ENCODE data around the gene SYNE2.

DNA sequence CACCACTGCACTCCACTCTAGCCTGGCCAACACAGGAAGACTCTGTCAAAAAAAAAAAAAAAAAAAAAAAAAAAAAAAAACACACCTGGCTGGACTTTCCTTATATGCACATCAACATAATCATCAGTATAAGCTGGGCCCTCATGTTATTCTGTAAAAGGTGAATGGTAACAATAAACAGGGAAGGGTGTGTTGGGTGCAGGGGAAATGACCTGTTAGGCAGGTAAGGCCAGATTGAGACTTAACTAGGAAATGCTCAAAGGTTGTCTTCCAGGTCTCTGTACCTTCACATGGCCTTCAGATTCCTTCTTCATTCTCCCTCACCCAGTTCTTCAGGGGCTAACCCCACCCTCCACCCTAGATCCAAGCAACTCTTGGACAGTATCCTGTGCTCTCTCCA, 393.9 kb downstream of the SYNE2 start:
- TF ChIP-seq, protein P1, sequence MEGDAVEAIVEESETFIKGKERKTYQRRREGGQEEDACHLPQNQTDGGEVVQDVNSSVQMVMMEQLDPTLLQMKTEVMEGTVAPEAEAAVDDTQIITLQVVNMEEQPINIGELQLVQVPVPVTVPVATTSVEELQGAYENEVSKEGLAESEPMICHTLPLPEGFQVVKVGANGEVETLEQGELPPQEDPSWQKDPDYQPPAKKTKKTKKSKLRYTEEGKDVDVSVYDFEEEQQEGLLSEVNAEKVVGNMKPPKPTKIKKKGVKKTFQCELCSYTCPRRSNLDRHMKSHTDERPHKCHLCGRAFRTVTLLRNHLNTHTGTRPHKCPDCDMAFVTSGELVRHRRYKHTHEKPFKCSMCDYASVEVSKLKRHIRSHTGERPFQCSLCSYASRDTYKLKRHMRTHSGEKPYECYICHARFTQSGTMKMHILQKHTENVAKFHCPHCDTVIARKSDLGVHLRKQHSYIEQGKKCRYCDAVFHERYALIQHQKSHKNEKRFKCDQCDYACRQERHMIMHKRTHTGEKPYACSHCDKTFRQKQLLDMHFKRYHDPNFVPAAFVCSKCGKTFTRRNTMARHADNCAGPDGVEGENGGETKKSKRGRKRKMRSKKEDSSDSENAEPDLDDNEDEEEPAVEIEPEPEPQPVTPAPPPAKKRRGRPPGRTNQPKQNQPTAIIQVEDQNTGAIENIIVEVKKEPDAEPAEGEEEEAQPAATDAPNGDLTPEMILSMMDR (conservative IDR thresholded peaks at IDR 0.05 in 1 of 2, IDR thresholded peaks at IDR 0.05 in 1 of 2; ENCODE audit: low read depth in 1 of 2, low read length in 2 of 2), result no peak
- no peak for TF ChIP-seq EZH2 (IDR thresholded peaks at IDR 0.05; ENCODE audit: low read length, missing control alignments)

Measured in fibroblast of lung (primary cell).